ENCODE measurements around the gene SEPSECS. TPM values are rescaled to one million over a fixed set of nuclear protein-coding genes. Genes with fewer than 3 reads are reported as not detected.

Gene SEPSECS
- total and polyA plus RNA-seq, 9 of the 15 experiments (the other 6 are each of a cell fraction or from before 2014, with no cell fraction given): 3.9 to 17.2 (median 7.9) TPM

DNA sequence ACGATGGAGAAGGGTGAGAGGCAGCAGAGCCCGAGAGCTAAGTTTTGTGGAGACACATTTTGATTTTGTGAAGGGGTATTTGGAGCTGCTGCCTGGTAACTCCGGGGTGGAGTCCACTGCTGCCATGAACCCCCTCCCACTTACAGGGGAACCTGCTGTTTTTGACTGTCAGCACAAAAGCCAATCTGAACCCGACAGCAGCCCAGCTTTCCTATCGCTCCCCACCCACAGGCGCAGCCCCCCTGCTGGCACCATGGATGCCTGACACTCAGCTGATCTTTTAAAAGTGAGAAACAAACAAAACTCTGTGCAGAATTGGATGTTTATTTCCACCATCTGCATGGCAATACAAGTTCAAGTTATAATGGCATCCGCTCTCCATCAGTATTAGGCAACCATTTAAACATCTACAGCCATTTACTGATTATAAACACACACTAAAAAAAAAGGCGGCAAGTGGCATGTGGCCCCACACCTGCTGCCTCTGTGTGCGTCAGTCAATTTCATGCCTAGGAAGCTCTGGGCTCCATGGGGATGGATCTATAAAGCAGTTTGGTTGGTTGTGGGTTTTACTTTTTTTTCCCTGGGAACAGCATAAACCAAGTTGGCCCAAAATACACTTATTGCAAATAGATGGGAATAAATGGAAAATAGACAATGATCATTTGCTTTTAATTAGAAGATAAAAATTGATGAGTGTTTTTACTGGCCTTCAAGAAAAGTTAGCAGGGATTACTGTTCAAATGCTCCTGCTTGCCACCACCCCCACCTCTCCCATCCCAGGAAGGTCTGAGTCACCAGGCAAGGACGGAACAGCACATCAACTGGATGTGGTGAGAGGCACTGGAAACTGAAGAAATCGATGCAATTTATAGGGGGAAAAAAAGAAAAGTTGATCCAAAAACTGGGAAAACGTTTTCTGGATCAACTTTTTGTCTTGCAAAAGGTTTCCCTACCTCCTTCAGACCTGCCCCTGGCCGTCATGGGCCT is 46.0 kb downstream of the SEPSECS start (continued):
- no peak for TF ChIP-seq POLR3G (IDR thresholded peaks at IDR 0.05; ENCODE audit: extremely low read depth, insufficient read length, insufficient replicate concordance)
- TF ChIP-seq TCF3 (CRISPR knock-in tag; IDR thresholded peaks at IDR 0.05): 0 out of 2 replicates have a peak, but pooled peaks have one; percentile 22
- no peak for TF ChIP-seq ZNF274 (IDR thresholded peaks at IDR 0.05; ENCODE audit: borderline replicate concordance, low read depth, low read length)
- TF ChIP-seq, protein P1, sequence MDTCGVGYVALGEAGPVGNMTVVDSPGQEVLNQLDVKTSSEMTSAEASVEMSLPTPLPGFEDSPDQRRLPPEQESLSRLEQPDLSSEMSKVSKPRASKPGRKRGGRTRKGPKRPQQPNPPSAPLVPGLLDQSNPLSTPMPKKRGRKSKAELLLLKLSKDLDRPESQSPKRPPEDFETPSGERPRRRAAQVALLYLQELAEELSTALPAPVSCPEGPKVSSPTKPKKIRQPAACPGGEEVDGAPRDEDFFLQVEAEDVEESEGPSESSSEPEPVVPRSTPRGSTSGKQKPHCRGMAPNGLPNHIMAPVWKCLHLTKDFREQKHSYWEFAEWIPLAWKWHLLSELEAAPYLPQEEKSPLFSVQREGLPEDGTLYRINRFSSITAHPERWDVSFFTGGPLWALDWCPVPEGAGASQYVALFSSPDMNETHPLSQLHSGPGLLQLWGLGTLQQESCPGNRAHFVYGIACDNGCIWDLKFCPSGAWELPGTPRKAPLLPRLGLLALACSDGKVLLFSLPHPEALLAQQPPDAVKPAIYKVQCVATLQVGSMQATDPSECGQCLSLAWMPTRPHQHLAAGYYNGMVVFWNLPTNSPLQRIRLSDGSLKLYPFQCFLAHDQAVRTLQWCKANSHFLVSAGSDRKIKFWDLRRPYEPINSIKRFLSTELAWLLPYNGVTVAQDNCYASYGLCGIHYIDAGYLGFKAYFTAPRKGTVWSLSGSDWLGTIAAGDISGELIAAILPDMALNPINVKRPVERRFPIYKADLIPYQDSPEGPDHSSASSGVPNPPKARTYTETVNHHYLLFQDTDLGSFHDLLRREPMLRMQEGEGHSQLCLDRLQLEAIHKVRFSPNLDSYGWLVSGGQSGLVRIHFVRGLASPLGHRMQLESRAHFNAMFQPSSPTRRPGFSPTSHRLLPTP (IDR thresholded peaks at IDR 0.05; ENCODE audit: borderline replicate concordance, extremely low read depth, insufficient read length): no peak
- TF ChIP-seq, protein P2, sequence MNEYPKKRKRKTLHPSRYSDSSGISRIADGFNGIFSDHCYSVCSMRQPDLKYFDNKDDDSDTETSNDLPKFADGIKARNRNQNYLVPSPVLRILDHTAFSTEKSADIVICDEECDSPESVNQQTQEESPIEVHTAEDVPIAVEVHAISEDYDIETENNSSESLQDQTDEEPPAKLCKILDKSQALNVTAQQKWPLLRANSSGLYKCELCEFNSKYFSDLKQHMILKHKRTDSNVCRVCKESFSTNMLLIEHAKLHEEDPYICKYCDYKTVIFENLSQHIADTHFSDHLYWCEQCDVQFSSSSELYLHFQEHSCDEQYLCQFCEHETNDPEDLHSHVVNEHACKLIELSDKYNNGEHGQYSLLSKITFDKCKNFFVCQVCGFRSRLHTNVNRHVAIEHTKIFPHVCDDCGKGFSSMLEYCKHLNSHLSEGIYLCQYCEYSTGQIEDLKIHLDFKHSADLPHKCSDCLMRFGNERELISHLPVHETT (CRISPR knock-in tag; conservative IDR thresholded peaks at IDR 0.05 in 1 of 2, IDR thresholded peaks at IDR 0.05 in 1 of 2): no peak
- no peak for TF ChIP-seq RBM39 (optimal IDR thresholded peaks at IDR 0.05; ENCODE audit: low read depth, low read length)
- no peak for TF ChIP-seq THRAP3 (IDR thresholded peaks at IDR 0.05; ENCODE audit: borderline replicate concordance)
- no peak for TF ChIP-seq KLF1 (tag; IDR thresholded peaks at IDR 0.05)
- peak; percentile 57 for TF ChIP-seq CBFA2T3 (IDR thresholded peaks at IDR 0.05)
- TF ChIP-seq FOSL1 (tag; conservative IDR thresholded peaks at IDR 0.05): peak; percentile 26; the same call in 1 of the 2 replicates
- no peak for TF ChIP-seq ZNF324 (CRISPR knock-in tag; IDR thresholded peaks at IDR 0.05)
- TF ChIP-seq MEF2D (tag; conservative IDR thresholded peaks at IDR 0.05; ENCODE audit: low read depth): no peak
- no peak for TF ChIP-seq ZEB2 (IDR thresholded peaks at IDR 0.05)
- no peak for TF ChIP-seq KLF6 (CRISPR knock-in tag; IDR thresholded peaks at IDR 0.05; ENCODE audit: borderline replicate concordance)
- no peak for TF ChIP-seq SNRNP70 (optimal IDR thresholded peaks at IDR 0.05; ENCODE audit: low read depth, low read length)
- no peak for TF ChIP-seq CHD1 (IDR thresholded peaks at IDR 0.05; ENCODE audit: low read length)
- TF ChIP-seq HSF4 (CRISPR knock-in tag; IDR thresholded peaks at IDR 0.05; ENCODE audit: borderline replicate concordance): no peak
- TF ChIP-seq, protein P3, sequence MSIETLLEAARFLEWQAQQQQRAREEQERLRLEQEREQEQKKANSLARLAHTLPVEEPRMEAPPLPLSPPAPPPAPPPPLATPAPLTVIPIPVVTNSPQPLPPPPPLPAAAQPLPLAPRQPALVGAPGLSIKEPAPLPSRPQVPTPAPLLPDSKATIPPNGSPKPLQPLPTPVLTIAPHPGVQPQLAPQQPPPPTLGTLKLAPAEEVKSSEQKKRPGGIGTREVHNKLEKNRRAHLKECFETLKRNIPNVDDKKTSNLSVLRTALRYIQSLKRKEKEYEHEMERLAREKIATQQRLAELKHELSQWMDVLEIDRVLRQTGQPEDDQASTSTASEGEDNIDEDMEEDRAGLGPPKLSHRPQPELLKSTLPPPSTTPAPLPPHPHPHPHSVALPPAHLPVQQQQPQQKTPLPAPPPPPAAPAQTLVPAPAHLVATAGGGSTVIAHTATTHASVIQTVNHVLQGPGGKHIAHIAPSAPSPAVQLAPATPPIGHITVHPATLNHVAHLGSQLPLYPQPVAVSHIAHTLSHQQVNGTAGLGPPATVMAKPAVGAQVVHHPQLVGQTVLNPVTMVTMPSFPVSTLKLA (conservative IDR thresholded peaks at IDR 0.05): no peak
- TF ChIP-seq CREB1 (IDR thresholded peaks at IDR 0.05): no peak
- TF ChIP-seq CREB1 (CRISPR knock-in tag; IDR thresholded peaks at IDR 0.05): no peak
- no peak for TF ChIP-seq ASH1L (IDR thresholded peaks at IDR 0.05; ENCODE audit: borderline replicate concordance, low read depth, partially characterized antibody)
